NOMO-1 treated with DMSO at 0.1 percent for 48 hours (cell line): ENCODE results near the gene LIMS2.

Experiments used
- DNase-seq: peaks from one replicate; lab custom pipeline; 2025; ENCODE audit not compliant: unreplicated experiment; lab: John Stamatoyannopoulos, UW

The LIMS2 gene

DNA sequence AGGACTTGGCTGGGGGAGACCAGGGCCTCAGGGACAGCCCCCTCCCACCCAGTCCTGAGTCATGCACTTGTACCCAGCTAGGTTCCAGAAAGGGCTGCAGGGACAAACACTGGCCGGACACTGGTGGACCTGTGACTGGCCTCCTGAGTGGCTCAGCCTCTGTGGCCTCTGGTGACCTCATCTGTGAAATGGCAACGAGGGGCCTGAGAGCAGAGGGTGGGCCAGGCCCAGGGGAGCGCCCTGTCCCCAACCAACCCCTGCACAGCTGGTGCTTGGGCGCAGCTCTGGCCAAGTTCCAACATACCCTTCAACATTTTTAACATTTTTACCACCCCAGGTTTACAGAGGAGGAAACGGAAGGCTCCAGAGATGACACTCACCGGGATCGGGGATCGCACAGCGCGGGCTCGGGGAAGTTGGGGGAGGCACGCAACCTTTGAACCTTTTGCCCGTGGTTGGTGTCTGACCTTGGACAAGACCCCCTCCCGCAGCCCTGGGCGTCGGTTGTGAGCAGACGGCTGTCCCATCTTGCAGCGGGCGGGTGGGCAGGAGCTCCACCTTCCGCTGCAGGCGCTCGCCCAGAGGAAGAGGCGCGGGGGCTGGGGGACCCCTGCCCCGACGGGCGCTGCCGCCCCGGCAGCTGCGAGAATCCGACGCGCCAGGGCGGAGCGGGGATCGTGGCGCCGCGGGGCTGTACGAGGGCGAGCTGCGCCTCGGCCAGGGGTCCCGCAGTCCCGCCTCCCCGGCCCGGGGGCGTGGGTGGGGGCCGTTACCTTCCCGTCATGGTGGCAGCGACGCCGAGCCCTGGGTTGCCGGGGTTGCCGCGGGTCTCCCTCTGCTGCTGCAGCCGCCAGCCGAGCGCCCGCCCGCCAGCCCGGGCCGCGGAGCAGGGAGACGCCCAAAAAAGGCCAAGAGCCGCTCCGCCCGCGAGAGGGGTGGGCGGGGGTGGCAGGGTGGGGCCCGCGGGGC, 805 bp downstream of the LIMS2 start:
- no peak for DNase-seq

DNA sequence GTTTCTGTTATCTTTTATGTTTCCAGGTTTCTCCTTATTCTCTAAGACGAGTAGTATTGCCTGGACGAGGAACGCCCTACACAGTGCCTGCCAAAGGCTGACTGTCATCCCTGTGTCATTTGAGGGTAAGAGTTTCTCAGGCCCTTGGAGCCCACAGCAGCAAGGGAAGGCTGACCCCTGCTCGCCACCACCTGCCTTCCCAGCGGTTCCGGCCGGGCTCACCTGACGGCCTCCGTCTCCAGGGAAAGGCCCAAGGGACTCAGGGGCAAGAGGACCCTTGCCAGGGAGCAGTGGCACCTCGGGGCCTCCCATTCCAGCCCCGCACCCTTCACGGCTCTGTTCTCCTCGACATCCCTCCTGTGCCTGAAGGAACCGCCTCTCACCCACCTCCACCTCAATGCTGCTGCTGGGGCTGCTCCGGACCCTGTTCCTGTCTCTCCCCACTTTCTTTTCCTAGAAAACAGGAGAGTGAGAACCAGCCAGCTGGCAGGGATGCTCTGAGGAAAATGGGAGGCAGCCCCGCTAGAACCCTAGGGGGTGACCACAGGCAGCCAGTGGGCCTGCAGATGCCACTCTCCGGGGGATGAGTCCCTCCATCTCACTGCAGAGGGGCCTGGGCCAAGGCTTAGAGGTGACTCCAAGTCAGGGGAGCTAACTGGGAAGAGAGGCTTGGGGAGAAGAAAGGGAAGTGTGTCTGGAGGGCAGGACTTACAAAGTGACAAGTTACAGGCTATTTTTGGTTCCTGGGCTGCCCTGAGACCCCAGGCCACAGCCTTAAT, 1.9 kb downstream of the LIMS2 start:
- no peak for DNase-seq

DNA sequence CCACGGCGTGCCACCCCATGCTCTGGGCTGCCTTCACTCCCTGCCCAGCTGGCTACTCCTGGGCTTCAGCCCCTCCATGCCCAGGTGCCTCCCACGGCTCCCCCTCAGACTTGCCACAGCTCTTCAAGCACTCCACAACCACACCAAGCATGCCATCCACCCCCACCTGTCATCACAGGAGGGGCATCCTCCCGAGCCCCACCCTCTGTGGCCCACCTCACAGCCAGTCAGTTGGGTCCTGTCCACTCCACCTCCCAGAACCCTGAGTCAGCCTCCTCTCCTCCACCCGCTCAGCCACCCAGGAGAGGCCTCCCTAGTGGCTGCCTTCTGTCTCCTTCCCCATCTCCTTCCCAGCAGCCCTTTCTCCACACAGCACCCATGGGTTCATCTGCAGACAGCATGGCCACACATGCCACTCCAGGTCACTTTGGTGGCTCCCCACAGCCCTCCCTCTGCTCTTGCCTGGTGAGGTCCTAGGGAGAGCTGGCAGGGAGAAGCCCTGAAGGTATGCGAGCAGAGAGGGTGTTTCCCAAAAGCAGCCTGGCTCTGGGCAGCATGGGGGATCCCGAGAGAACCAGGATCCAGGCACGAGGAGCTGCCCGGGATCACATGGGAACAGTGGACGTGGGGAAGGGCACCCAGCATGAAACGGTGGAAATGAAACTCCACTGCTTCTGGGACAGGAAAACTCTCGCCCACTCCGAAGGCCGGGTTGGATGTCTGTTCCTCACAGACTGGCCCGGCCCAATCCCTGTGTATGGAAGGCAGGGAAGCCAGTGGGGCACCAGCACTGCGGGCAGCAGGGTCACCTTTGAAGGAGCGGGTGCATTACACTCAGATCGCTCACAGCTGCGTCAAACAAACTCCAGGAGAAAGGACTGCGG, 2.7 kb downstream of the LIMS2 start:
- no peak for DNase-seq

DNA sequence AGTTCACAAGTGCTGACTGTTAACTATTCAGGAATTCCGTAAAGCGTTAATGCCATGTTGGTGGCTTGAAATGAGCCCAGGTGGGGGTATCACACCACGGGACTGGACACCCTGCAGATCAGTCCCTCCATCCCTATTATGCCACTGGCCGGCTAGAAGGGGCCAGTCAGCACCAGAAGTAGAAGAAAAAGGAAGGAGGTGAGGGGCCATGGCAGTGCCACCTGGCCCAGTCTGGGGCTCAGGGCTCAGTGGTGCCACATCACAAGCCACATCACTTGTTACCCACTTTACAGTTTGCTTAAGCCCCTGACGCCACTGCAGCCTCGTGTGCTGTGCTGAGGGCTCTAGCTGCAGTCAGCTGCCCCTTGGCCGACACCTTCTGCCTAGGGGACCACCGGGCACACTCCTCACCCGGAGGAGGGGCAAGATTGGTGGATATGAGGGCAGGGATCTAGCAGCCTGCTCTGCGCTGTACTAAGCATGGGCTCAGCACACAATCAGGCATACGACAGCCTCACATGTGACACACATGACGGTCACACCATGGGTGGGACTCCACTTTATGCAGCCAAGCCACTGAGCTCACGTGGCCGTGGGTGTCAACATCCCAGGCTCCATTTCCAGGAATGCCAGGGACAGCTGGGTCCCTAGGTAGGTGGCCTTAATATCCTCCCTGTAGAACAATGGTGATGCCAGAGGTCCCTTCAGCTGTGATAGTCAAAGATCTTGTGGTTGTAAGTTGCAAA, 3.6 kb downstream of the LIMS2 start:
- no peak for DNase-seq

DNA sequence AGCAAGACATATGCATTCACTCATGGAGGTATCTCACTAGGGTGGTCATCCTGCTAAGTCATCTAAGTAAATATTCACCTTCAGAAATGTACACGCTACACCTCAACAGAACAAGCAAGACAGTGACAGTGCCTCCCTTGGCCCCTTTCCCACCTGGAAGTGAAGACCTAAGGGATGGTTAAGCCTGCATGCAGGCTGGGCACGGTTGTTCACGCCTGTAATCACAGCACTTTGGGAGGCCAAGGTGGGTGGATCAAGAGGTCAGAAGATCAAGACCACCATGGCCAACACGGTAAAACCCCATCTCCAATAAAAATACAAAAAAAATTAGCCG, 4.4 kb downstream of the LIMS2 start:
- DNase-seq: no peak

DNA sequence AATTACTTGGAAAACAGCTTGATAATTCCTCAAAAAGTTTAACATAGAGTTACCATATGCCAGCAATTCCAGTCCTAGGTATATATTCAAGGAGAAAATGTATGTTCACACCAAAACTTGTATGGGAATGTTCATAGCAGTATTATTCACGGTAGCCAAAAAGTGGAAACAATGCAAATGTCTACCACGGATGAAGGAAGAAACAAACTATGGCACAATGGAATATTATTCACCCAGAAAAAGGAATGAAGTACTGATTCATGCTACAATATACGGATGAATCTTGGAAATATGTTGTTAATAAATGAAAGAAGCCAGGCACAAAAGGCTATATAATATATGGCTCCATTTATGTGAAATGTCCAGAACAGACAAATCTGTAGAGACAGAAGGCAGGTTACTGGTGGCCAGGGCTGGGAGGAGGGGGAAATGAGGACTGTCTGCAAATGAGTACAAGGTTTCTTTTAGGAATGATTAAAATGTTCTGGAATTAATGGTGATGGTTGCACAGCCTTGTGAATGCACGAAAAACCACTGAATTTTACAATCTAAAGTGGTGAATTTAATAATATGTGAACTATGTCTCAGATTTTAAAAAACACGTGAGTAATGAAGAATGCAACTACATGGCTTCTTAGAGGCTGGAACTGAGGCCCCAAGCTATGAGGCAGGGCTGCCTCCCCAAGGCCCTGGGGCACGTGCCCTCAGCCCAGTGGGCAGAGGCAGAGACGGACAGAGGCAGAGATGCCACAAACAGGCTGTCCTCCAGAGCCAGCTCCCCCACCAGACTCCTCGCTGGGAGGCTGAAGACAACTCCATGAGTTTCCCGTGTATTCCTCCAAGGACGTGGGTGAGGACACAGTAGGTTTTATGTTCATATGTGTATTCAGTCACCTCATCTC, 5.0 kb downstream of the LIMS2 start:
- no peak for DNase-seq

DNA sequence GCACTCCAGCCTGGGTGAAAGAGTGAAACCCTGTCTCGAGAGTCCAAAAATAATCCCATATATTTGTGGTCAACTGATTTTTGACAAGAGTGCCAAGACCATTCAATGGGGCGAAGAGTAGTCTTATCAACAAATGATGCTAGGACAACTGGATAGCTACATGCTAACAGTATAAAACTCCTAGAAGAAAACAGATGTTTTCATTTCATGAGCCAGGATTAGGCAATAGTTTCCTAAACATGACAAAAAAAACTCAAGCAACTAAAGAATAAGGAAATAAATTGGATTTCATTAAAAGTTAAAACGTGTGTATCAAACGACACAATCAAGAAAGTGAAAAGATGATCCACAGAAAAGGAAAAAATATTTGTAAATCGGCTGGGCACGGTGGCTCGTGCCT, 6.3 kb downstream of the LIMS2 start:
- DNase-seq: no peak

DNA sequence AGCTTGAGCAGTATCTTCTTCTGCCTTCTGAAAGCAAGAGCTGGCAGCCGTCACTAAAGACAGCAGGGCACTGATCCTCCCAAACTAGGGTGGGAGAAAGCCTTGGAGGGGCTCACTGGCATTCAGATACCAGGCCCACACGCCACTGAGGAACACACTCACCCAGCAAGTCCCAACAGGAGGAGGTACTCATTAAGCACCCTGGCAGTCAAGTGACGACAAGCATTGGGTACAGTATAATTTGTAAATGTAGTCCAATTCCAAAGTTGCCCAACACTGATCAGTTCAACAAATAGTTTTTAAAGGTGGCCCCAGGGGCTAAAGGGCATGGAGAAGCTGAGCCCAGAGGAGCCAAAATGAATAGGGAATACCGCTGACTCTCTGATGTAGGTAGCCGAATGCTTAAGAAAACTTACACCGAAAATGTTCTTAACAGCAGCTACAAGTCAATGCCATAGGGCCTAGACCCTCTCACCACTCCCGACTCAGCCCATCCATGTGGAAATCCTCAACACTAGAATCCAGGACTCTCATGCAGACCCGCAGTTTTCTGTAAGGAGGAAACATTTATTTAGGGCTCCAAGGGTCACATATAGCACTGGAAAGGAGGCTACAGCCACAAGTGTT, 9.9 kb downstream of the LIMS2 start:
- DNase-seq: no peak

DNA sequence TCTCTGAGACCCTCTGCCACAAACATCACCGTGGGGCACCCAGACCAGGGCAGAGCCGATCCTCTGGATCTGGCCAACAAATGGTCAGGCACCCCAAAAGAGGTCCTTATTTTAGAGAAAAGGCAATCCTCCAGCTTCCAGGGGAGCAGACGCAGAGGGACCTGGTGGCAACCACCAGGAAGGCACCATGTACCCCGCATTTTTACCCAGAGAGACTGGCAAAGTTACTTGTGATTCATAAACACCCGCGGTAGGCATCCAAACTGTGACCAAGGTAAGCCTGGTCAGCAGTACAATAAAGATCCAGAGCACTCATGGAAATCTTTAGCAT, 10.5 kb downstream of the LIMS2 start:
- DNase-seq: no peak

DNA sequence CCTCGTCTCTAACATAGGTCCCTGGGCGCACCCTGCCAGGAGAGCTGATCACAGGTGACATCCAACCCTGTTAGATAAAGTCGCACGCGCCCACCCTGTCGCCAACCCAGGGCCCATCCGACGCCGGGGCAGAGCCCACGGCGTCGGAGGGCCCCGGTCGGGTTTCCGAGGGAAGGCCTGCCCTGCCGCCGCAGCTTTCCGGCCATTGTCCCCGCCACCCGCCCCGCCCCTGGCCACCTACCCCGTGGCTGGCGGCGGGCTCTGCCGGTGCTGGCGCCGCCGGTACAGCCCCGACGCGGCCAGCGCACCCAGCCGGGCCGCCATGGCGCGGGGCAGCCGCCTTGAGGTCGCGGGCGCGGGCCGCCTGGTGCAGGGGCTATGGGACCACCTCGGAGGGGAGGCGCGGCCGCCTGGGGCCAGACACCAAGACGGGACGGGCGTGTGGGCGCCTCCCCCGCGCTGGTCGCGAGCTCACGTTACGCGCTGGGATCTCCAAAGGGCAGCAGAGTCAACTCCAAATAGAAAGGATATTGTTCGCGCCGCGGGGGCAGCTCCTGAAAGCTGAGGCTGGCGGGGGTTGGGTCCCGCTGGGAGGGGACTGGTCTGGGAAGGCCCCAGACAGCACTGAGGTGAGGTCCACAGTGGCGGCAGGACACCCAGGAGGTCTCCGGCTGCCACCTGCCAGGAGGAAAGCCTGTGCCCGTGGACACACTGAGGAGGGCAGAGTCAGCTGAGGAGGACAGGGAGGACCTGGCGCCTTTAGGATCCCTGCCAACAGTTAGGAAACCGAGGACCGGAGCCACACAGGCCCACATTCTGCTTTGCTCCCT, 11.1 kb downstream of the LIMS2 start:
- no peak for DNase-seq

DNA sequence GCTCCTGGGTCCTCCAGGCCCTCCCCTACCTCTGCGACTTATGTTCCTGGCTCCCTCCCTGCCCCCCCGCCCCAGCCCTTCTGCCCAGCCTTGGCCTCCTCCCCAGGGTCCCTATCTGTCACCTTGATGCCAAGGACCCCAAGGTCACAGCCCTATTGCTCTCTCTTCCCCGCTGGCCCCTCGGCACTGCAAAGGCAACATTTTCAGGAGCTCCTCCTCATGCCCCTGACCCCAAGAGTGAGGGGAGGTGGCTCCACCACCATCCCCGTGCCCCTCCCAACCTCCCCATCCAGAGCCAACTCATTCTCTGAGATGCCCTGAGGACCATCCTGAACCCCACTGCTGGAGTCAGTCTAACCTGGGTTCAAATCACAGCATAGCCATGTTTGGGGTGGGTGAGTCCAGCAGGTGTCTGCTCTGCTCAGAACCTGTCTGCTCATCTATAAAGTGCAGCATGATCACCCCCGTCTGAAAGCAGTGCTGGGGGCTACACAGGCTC, 11.7 kb downstream of the LIMS2 start:
- DNase-seq: no peak

DNA sequence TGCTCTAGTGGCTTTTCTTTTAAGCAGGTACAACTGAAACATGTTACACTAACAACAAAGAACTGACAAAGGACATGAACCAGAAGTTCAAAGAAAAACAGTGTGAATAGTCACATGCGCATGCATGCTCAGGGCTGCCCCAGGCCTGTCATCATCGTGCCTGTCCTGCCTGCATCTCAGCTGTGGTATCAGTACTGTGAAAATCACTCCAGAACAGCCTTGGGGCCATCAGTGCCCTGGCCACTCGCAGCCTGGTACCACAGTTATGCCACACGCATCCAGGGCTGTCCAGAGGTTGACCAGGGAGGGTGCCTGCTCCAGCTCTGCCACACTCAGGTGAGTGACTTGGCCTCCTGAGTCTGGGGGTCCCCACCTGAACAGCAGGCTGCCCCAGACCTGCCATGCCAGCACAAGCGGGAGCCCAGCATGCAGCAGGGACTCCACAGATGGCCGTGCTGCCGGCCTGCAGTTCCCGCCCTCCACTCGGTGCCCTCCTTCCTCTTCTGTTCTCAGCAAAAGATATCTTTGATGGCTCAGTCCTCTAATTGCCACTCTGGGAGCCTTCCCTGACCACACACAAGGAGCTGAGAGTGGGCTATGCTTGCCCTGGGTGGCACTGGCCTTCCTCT, 12.3 kb downstream of the LIMS2 start:
- no peak for DNase-seq

DNA sequence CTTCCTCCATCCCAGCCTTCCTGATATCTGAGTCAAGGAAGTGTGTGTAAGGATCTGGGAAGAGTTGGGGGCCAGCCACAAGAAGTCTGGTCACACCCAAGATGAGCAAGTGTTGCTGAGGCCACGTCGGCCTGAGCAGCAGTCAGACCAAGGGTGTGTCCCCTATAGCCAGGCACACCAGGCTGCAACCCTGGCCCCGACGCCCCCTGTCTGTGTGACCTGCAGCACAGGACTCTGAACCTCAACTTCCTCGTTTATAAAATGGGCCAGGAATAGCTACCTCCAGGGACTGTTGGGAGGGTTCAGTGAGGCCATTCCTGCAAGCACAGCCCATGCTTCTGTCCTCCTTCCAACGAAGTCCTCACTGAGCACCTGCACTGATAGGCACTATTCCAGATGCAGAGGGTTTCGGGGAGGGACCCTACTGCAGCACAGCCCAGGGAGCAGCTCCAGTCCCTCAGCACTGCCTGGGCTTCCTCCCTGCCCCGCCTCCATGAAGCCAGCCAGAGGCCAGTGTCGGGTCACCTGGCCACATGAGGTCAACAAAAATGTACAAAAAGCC, 13.3 kb downstream of the LIMS2 start:
- no peak for DNase-seq

DNA sequence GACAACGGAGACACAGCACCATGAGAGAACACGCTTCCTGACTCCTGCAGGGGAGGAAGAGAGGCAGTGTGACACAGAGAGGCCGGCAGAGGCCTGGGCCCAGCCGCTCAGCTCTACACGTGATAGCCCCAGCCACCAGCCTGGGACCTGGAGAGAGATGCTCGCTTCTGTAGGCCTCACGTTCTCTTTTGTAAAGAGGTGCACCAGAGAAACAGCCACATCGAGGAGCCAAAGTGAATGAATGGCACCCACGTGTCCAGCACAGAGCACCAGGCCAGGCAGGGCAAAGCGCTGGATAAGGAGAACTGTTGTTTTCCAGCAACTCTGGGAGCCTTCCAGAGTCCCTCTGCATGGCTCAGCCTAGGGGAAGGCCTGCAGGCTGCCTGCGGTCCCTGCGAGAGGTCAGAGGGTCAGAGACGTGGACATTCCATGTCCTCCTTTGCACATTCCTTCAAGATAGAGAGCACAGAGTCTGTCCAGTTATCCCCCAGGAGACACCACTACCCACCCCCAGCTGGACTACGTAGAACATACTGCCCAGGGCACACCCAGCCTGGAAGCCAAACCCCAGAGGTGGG, 14.2 kb downstream of the LIMS2 start:
- no peak for DNase-seq

DNA sequence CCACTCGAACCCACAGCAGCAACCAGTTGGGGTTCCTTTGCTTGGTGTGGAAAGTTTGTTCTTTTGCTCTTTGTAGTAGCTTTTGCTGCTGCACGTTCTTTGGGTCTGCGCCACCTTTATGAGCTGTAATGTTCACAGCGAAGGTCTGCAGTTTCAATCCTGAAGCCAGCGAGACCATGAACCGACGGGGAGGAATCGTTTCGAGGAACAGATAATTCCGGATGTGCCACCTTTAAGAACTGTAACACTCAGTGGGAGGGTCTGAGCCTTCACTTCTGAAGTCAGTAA, 15.1 kb downstream of the LIMS2 start:
- no peak for DNase-seq

DNA sequence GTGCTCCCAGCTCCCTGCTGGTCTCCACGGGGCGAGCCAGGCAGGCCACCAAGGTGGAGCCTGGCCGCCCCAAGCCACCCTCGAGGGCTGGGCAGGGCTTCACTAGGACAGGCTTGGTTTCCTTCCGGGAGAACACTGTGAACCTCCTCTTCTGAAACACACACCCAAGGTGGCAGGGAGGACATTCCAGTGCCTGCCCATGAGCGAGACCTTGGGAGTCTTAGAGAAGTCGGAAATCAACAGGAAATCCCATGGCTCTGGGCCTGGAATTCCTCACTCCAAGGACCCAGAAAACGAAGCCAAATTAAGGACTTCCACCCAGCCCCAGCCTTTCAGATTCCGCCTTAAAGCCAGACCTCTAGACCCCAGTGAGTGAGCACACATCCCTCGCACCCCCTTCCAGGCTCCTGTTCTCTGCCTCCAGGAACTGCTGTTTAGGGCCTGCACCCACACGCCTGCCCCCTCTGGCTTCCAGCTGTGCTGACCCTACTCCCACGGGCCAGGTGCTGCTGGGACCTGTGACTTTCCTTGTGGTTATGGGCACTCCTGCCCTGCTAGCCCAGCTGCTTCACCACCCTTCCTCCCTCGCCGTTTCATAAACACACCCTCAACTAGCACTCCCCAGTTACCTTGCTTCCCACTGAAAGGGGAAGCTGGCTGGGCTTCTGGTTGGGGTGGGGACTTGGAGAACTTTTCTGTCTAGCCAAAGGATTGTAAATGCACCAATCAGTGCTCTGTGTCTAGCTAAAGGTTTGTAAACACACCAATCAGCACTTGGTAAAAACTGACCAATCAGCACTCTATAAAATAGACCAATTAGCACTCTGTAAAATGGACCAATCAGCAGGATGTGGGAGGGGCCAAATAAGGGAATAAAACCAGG, 15.7 kb downstream of the LIMS2 start:
- DNase-seq: peak; percentile 32
